ENCODE measurements around the gene PNPLA7. TPM values are rescaled to one million over a fixed set of nuclear protein-coding genes. Genes with fewer than 3 reads are reported as not detected.

The PNPLA7 gene
- total RNA-seq, 1 donor from 2014 or later, result 3.6 TPM

GRCh38 chr9:137506702-137507171, 43.5 kb downstream of the PNPLA7 start:
- no peak for DNase-seq (ENCODE audit: low spot score)
- H3K36me3 Mint-ChIP-seq (ENCODE audit: low read depth), result peaks cover 8% of the 10 kb centered on the region
- no peak for TF ChIP-seq CTCF (IDR thresholded peaks at IDR 0.05)
- no peak overlapping the region for H3K4me3 Mint-ChIP-seq (ENCODE audit: unreplicated experiment)
- peaks cover 8% of the 10 kb centered on the region for H3K9me3 Mint-ChIP-seq (ENCODE audit: low read depth)
- no peaks in the 10 kb centered on the region for H3K27me3 Mint-ChIP-seq (ENCODE audit: low read depth)
- peaks cover 6% of the 10 kb centered on the region for H3K4me1 Mint-ChIP-seq (ENCODE audit: low read depth)
- H3K27ac Mint-ChIP-seq (ENCODE audit: unreplicated experiment), result no peak overlapping the region

GRCh38 chr9:137506274-137506673, 43.9 kb downstream of the PNPLA7 start:
- Mint-ChIP-seq H3K4me1 (ENCODE audit: low read depth) (peaks cover 6% of the 10 kb centered on the region), H3K27ac (ENCODE audit: unreplicated experiment) (no peak overlapping the region), H3K36me3 (ENCODE audit: low read depth) (peaks cover 8% of the 10 kb centered on the region), H3K4me3 (ENCODE audit: unreplicated experiment) (no peak overlapping the region), H3K27me3 (ENCODE audit: low read depth) (no peaks in the 10 kb centered on the region), H3K9me3 (ENCODE audit: low read depth) (peaks cover 8% of the 10 kb centered on the region)
- no peak for TF ChIP-seq CTCF (IDR thresholded peaks at IDR 0.05)
- no peak for DNase-seq (ENCODE audit: low spot score)

GRCh38 chr9:137505421-137506140, 44.6 kb downstream of the PNPLA7 start:
- TF ChIP-seq CTCF (IDR thresholded peaks at IDR 0.05), result no peak
- peaks cover 8% of the 10 kb centered on the region for H3K9me3 Mint-ChIP-seq (ENCODE audit: low read depth)
- H3K36me3 Mint-ChIP-seq (ENCODE audit: low read depth), result peaks cover 8% of the 10 kb centered on the region
- no peaks in the 10 kb centered on the region for H3K27me3 Mint-ChIP-seq (ENCODE audit: low read depth)
- DNase-seq (ENCODE audit: low spot score), result no peak
- H3K27ac Mint-ChIP-seq (ENCODE audit: unreplicated experiment), result no peak overlapping the region
- H3K4me1 Mint-ChIP-seq (ENCODE audit: low read depth), result peaks cover 6% of the 10 kb centered on the region
- no peak overlapping the region for H3K4me3 Mint-ChIP-seq (ENCODE audit: unreplicated experiment)

GRCh38 chr9:137504432-137504777, 45.8 kb downstream of the PNPLA7 start:
- Mint-ChIP-seq H3K27ac (ENCODE audit: unreplicated experiment) (no peak overlapping the region), H3K27me3 (ENCODE audit: low read depth) (no peaks in the 10 kb centered on the region), H3K4me3 (ENCODE audit: unreplicated experiment) (no peak overlapping the region), H3K4me1 (ENCODE audit: low read depth) (peaks cover 6% of the 10 kb centered on the region), H3K9me3 (ENCODE audit: low read depth) (peaks cover 6% of the 10 kb centered on the region), H3K36me3 (ENCODE audit: low read depth) (peaks cover 6% of the 10 kb centered on the region)
- no peak for DNase-seq (ENCODE audit: low spot score)
- TF ChIP-seq CTCF (IDR thresholded peaks at IDR 0.05), result no peak

- Mint-ChIP-seq H3K27me3 (ENCODE audit: low read depth) (no peaks in the 10 kb centered on the region), H3K9me3 (ENCODE audit: low read depth) (no peaks in the 10 kb centered on the region), H3K4me3 (ENCODE audit: unreplicated experiment) (peak overlapping the region; percentile 9), H3K36me3 (ENCODE audit: low read depth) (no peaks in the 10 kb centered on the region), H3K4me1 (ENCODE audit: low read depth) (peaks cover 6% of the 10 kb centered on the region), H3K27ac (ENCODE audit: unreplicated experiment) (peak overlapping the region; percentile 90)
- peak; percentile 61 for DNase-seq (ENCODE audit: low spot score)
- no peak for TF ChIP-seq CTCF (IDR thresholded peaks at IDR 0.05)
Observed at GRCh38 chr9:137502008-137502911, 47.9 kb downstream of the PNPLA7 start.
